Mucosa of rectum (tissue), 2 donors: ENCODE results near the gene HYDIN.

Experiments
- H3K27ac ChIP-seq, 2 donors: one replicate each; pipeline ENCODE4 v1.7.0; 2013; ENCODE audit warnings: inconsistent platforms in 2 of 2, low read depth in 2 of 2, low read length in 2 of 2
- H3K27me3 ChIP-seq, 2 donors: one replicate each; pipeline ENCODE4 v1.7.0; 2013; ENCODE audit warnings: low read length in 2 of 2; ENCODE audit not compliant: control insufficient read depth in 2 of 2, insufficient read depth in 2 of 2
- H3K36me3 ChIP-seq, 2 donors: one replicate each; pipeline ENCODE4 v1.7.0; 2013; ENCODE audit warnings: low read length in 2 of 2; ENCODE audit not compliant: control insufficient read depth in 2 of 2, insufficient read depth in 2 of 2
- H3K4me1 ChIP-seq, 2 donors: one replicate each; pipeline ENCODE4 v1.7.0; 2013; ENCODE audit warnings: low read length in 2 of 2, mild to moderate bottlenecking in 1 of 2; ENCODE audit not compliant: control insufficient read depth in 2 of 2, insufficient read depth in 2 of 2
- H3K4me3 ChIP-seq, 2 donors: one replicate each; pipeline ENCODE4 v1.7.0; 2013; ENCODE audit warnings: low read length in 2 of 2
- H3K9ac ChIP-seq, 2 donors: one replicate each; pipeline ENCODE4 v1.7.0; 2013; ENCODE audit warnings: low read length in 2 of 2, low read depth in 1 of 2, mild to moderate bottlenecking in 1 of 2
- H3K9me3 ChIP-seq, 2 donors: one replicate each; pipeline ENCODE4 v1.7.0; 2013; ENCODE audit warnings: low read length in 2 of 2; ENCODE audit not compliant: control insufficient read depth in 2 of 2
- donor health status: healthy.
- donor health status: Normal muscosa, but diverticular disease.

Gene HYDIN

DNA sequence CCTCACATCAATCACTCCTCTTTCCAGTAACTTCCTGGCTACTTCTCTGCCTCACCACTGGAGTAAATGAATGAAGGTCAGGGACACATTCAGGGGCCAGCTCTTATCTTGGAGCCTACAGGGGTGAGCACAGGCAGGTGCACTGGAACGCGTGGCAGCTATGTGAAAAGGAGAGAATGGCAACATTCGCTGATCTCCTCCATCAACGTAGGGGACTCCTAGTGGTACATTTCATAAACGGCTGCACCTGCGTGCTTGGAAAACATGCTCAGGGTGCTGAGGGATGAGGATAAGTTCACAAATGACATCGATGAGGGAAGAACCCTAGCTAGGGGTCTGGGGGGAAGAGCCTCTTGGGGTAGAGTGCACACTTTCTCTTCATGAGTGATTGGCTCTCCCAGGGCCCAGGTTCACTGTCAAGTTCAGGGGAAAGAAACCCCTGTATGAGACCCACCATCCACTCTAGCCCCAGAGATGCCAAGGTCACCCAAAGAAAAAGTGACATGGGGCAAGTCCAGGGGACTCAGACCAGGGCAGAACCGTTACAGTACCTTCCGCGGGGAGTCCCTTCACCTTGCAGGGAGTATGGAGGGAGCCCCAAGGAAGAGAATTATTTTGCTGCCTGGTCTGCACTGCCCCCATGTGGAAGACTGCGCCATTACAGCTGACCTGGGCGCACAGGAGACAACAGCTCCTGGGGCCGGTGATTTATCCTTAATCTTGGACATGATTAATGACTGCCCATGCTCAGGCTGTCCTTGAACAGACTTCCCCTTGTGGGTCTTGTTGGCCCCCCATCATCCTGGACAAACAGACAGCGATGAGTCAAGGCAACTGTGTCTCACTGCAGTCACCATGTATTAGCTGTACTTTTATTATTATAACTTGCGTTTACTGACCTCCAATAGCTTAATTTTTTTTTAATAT, 459.6 kb downstream of the HYDIN start:
- Histone ChIP-seq H3K4me1 (no peaks in the 10 kb centered on the region), H3K27me3 (no peaks in the 10 kb centered on the region), H3K36me3 (peaks cover 5 to 26% of the 10 kb centered on the region in 2 donors), H3K27ac (no peak overlapping the region), H3K9me3 (no peaks in the 10 kb centered on the region), H3K9ac (no peak overlapping the region), H3K4me3 (no peak overlapping the region)

DNA sequence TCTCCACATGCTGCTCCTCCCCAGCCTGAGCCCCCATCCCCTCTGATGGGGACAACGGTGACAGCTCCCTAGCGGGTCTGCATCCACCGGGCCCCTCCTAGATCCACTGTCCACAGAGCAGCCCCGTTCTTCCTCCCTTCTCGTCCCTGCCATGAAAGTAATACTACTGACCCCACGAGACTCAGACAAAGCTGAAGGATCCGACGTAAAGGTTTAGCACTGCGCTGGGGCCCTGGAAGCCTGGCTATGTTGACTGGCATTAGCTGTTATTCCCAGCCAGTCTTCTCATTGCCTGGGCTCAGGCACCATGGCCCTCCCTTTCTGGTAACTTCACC, 460.3 kb downstream of the HYDIN start:
- H3K9me3 ChIP-seq: no peaks in the 10 kb centered on the region
- H3K4me3 ChIP-seq: no peak overlapping the region
- H3K9ac ChIP-seq: no peak overlapping the region
- H3K27me3 ChIP-seq: no peaks in the 10 kb centered on the region
- no peaks in the 10 kb centered on the region for H3K4me1 ChIP-seq
- H3K36me3 ChIP-seq: peaks cover 5 to 29% of the 10 kb centered on the region in 2 donors
- no peak overlapping the region for H3K27ac ChIP-seq

DNA sequence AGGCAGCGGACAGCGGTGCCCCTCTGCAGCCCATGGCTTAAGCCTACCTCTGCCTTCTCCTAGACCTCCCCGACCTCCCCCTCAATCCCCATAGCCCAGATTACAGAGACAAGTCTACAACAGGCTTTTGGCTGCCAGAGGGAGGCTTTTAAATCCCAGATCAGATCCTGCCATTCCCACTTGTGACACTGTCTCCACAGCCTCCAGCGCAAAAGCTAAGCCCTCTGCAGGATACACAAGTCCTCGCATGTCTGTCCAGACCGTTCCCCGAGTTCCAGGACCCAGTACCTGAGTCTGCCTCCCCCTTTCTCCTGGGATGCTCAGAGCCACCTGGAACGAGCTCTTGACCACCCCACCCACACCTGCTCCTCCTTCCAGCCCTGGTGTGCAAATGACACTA, 460.8 kb downstream of the HYDIN start:
- Histone ChIP-seq H3K9me3 (no peaks in the 10 kb centered on the region), H3K4me1 (no peaks in the 10 kb centered on the region), H3K36me3 (peaks cover 7 to 34% of the 10 kb centered on the region in 2 donors), H3K4me3 (no peak overlapping the region), H3K27me3 (no peaks in the 10 kb centered on the region), H3K9ac (no peak overlapping the region), H3K27ac (no peak overlapping the region)

DNA sequence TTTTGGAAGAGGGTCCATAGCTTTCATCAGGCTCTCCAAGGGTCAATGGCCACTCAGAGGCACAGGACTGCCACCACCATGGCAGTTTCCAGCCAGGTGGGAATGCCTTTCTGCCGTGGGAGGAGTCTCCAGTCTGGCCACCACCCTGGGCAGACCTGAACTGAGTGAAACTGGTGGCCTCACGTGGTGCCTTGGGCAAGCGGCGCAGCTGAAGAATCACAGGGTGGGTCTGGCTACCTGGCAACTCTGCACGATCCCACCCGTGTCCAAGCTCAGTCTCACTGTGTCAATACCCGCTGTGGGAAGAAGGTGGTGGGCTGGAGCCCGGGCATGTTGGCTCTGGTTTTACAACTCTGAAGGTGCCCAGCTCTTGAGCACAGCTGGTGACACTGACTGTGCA, 461.4 kb downstream of the HYDIN start:
- H3K27ac ChIP-seq: no peak overlapping the region
- no peaks in the 10 kb centered on the region for H3K27me3 ChIP-seq
- H3K9ac ChIP-seq: no peak overlapping the region
- no peak overlapping the region for H3K4me3 ChIP-seq
- no peaks in the 10 kb centered on the region for H3K4me1 ChIP-seq
- H3K9me3 ChIP-seq: no peaks in the 10 kb centered on the region
- H3K36me3 ChIP-seq: peaks cover 4 to 36% of the 10 kb centered on the region in 2 donors

DNA sequence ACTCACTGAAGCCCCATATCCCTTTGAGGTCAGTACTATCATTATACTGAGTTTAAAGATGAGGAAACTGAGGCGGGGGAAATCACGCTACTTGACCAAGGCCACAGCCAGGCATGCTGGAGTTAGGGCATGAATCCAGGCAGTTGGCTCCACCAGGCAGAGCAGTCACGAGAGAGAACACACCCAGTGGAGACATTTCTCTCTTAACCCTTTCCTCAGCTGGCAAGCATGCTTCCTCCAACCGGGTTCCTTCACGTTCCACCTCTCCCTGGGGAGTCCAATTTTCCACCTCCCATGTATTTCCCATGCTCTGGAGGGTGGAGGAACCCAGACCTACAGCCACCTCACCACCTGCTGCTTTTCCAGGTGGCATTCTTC, 462.3 kb downstream of the HYDIN start:
- Histone ChIP-seq H3K36me3 (peaks cover 2 to 33% of the 10 kb centered on the region in 2 donors), H3K9ac (no peak overlapping the region), H3K27ac (no peak overlapping the region), H3K27me3 (no peaks in the 10 kb centered on the region), H3K9me3 (no peaks in the 10 kb centered on the region), H3K4me1 (no peaks in the 10 kb centered on the region), H3K4me3 (no peak overlapping the region)

DNA sequence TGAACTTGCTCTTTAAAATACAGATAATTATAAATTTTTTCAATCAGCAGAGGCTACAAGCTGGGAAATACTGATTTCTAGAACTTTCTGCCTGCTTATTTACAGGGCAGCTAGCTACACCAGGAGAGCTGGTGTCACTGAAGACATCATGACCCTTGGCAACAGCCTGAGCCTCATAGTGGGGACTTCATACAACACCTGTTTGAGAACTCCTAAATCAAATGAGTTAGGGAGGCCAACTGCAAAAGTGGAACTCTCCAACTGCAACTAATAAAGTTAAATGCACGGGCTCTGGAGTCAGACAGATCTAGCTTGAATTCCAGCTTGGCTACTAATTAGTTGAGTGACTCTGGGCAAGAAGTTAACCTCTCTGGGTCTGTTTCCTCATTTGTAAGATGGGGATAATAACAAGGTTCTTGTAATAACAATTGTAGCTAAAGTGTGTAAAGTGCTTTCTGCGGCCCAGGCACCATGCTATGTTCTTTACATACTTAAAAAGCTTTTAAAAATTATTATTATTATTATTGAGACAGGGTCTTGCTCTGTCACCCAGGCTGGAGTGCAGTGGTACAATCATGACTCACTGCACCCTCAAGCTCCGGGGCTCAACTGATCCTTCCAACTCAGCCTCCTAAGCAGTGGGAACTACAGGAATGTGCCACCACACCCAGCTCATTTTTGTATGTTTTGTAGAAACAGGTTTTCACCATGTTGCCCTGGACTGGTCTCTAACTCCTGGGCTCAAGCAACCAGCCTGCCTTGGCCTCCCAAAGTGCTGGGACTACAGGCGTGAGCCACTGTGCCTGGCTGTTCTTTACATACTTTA, 462.9 kb downstream of the HYDIN start:
- H3K9ac ChIP-seq: no peak overlapping the region
- no peaks in the 10 kb centered on the region for H3K27me3 ChIP-seq
- no peak overlapping the region for H3K4me3 ChIP-seq
- H3K9me3 ChIP-seq: no peaks in the 10 kb centered on the region
- no peak overlapping the region for H3K27ac ChIP-seq
- no peaks in the 10 kb centered on the region for H3K4me1 ChIP-seq
- H3K36me3 ChIP-seq: peaks cover 2 to 38% of the 10 kb centered on the region in 2 donors

DNA sequence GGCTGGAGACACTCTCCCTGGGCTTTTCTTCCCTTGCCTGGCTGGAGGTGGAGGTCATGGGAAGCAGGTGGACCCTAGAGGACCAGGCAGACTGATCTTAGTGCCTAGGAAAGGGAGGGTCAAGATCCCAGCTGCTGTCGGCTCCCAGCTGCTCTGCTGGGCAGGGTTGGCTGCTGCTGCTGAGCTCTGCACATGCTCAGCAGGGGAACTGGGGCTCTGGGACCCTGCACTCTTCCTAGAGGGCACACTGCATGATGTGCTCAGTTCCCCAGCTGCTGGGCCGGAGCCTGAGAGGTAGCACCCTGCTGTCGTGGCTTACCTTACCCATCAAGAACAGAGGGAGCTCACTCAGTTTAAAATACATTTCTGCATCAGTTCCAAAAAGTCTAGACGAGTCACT, 463.9 kb downstream of the HYDIN start:
- no peak overlapping the region for H3K27ac ChIP-seq
- peaks cover 2 to 40% of the 10 kb centered on the region in 2 donors for H3K36me3 ChIP-seq
- no peaks in the 10 kb centered on the region for H3K27me3 ChIP-seq
- no peak overlapping the region for H3K9ac ChIP-seq
- H3K4me1 ChIP-seq: no peaks in the 10 kb centered on the region
- no peaks in the 10 kb centered on the region for H3K9me3 ChIP-seq
- no peak overlapping the region for H3K4me3 ChIP-seq

DNA sequence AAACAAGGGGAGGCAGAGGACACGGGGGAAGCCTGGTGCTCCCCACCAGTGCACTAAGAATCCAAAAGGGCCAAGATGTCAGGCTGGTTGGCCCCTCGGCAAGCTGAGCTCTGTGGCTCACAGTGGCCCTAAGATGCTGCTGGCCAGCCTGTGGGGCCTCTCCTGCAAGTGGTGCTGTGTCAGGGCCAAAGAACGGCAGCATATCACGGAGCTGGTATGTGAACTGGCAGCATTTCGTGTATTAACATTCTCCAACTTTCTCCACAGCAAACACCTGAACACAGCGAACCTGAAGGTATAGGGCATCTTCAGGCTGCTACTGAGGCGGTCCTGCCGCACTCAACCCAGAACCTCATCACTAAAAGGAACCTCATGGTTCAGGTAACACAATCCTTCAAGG, 464.3 kb downstream of the HYDIN start:
- Histone ChIP-seq H3K4me1 (peaks cover 1 to 3% of the 10 kb centered on the region in 2 donors), H3K36me3 (peaks cover 2 to 41% of the 10 kb centered on the region in 2 donors), H3K27me3 (no peaks in the 10 kb centered on the region), H3K4me3 (no peak overlapping the region), H3K27ac (no peak overlapping the region), H3K9ac (no peak overlapping the region), H3K9me3 (no peaks in the 10 kb centered on the region)

DNA sequence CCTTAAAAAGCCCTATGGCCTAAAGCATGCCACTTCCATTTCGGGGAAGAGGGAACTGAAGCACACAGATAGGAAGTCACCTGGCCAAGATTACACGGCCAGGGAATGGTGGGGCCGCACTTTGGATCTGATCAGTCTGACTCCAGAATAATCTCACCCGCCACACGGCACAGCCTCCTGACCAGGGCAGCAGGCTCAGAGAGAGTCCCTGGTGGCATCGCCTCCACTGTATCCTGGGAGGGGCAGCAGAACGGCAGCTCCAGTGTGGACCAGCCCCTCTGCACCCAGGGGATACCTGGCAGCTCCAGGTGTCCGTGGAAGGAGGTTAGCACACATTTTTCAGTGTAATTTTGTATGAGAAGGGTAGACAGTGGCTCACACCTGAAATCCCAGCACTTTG, 465.0 kb downstream of the HYDIN start:
- Histone ChIP-seq H3K36me3 (peaks cover 2 to 35% of the 10 kb centered on the region in 2 donors), H3K27me3 (no peaks in the 10 kb centered on the region), H3K27ac (no peak overlapping the region), H3K4me1 (peaks cover 2 to 9% of the 10 kb centered on the region in 2 donors), H3K4me3 (no peak overlapping the region), H3K9me3 (no peaks in the 10 kb centered on the region), H3K9ac (no peak overlapping the region)

DNA sequence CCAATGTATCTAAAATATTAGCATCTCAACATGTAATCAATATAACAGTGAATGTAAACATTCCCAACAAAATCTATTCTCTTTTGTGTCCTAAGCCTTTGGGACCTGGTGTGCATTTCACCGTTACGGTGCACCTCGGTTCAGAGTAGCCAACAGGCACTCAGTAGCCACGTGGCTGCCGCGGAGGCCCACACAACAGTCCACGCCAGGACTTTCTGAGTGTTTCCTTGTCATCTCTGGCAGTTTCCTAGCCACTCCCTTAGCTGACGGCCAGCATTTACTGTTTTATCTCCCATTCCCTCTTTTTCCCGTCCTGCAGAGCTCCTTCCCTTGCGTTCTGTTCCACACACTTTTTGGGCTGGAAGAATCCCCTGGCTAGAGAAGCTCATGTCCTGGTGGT, 465.9 kb downstream of the HYDIN start:
- H3K36me3 ChIP-seq: peaks cover 6 to 36% of the 10 kb centered on the region in 2 donors
- H3K4me1 ChIP-seq: peaks cover 2 to 13% of the 10 kb centered on the region in 2 donors
- no peak overlapping the region for H3K27ac ChIP-seq
- H3K9ac ChIP-seq: no peak overlapping the region
- H3K9me3 ChIP-seq: no peaks in the 10 kb centered on the region
- no peaks in the 10 kb centered on the region for H3K27me3 ChIP-seq
- no peak overlapping the region for H3K4me3 ChIP-seq
